Lung (tissue), 12 donors: Measurements from ENCODE around the gene PAGE1. TPM values are rescaled to one million over a fixed set of nuclear protein-coding genes. Genes with fewer than 3 reads are reported as not detected.
"Not testable (repeated sequence)": the region's sequence is repeated elsewhere in the genome, so short reads cannot be mapped to it uniquely, and the experiment has no call there.

Experiments
- ATAC-seq: fragments of 200-7000 bp; cut with Tn5 transposase; one replicate; pipeline ENCODE4 v1.9.1; 2020; ENCODE audit warnings: moderate number of reproducible peaks; ENCODE audit not compliant: insufficient read depth, low FRiP score
- DNase-seq, 3 donors: peaks; one replicate each; pipeline ENCODE4 v3.0.0-alpha.2; 2013 to 2017
- H3K27ac ChIP-seq, 2 donors: one replicate each; pipeline ENCODE4 v1.5.1; 2013; ENCODE audit warnings: mild to moderate bottlenecking in 2 of 2, moderate library complexity in 2 of 2, control low read depth in 1 of 2, inconsistent platforms in 1 of 2, low read depth in 1 of 2, low read length in 1 of 2
- H3K27me3 ChIP-seq, 3 donors: one replicate each; pipeline ENCODE4 v1.5.1; 2013; ENCODE audit warnings: low read length in 2 of 3; ENCODE audit not compliant: control insufficient read depth in 3 of 3, insufficient read depth in 3 of 3
- H3K36me3 ChIP-seq, 4 donors: one replicate each; pipeline ENCODE4 v1.5.1; 2013; ENCODE audit warnings: low read length in 4 of 4, mild to moderate bottlenecking in 1 of 4, moderate library complexity in 1 of 4; ENCODE audit not compliant: control insufficient read depth in 4 of 4, insufficient read depth in 4 of 4
- H3K4me1 ChIP-seq, 5 donors: one replicate each; pipeline ENCODE4 v1.5.1; 2013; ENCODE audit warnings: low read length in 5 of 5, mild to moderate bottlenecking in 2 of 5, moderate library complexity in 1 of 5; ENCODE audit not compliant: control insufficient read depth in 5 of 5, insufficient read depth in 5 of 5
- H3K4me3 ChIP-seq: one replicate; pipeline ENCODE4 v1.5.1; 2013; ENCODE audit warnings: mild to moderate bottlenecking, control low read depth, moderate library complexity
- H3K9ac ChIP-seq, 2 donors: one replicate each; pipeline ENCODE4 v1.5.1; 2013; ENCODE audit warnings: low read length in 2 of 2, control low read depth in 1 of 2; ENCODE audit not compliant: insufficient read depth in 1 of 2
- H3K9me3 ChIP-seq, 4 donors: one replicate each; pipeline ENCODE4 v1.5.1; 2013; ENCODE audit warnings: low read length in 3 of 4, mild to moderate bottlenecking in 1 of 4, moderate library complexity in 1 of 4; ENCODE audit not compliant: control insufficient read depth in 4 of 4, insufficient read depth in 3 of 4
- CTCF ChIP-seq: IDR thresholded peaks from 2 replicates; pipeline ENCODE4 v1.5.1; 2012; ENCODE audit warnings: mild to moderate bottlenecking; ENCODE audit errors: control extremely low read depth, extremely low read depth
- WGBS, 2 donors: extraction: QIAGEN DNeasy Blood & Tissue Kit; methylation state at CpG; one replicate each; pipeline ENCODE4 v1.1.7; 2013; 5-methylcytosine and 5-hydroxymethylcytosine counted together
- polyA plus RNA-seq, 2 donors: library from polyadenylated mRNA; stranded (reverse); fragments of 200-250 nt; gene quantifications; one replicate each; pipeline ENCODE4 v1.2.1, GENCODE V29; 2013
- total RNA-seq, 2 donors: library from RNA; depleted of rRNA in 1 of 2; stranded (reverse); fragments of >200 nt in 1 of 2; gene quantifications; one replicate each; pipeline ENCODE4 v1.2.1, GENCODE V29; 2014 to 2021
- donor health status: control.
- donor health status: control.
- donor health status: Bipolar disorder and iron deficiency.
- donor health status: healthy.
- donor health status: DM: yes; HTN: yes; CAD: no.

Gene PAGE1
- total and polyA plus RNA-seq, 4 donors, result not detected

- no peak overlapping the region for H3K27ac ChIP-seq
- H3K9me3 ChIP-seq, result peaks cover 0 to 8% (median 0%) of the 10 kb centered on the region in 4 donors
- TF ChIP-seq CTCF, result no peak
- DNase-seq (no peak), ATAC-seq (no peak)
- H3K36me3 ChIP-seq, result no peaks in the 10 kb centered on the region
- no peaks in the 10 kb centered on the region for H3K4me1 ChIP-seq
- H3K4me3 ChIP-seq, result no peak overlapping the region
- H3K27me3 ChIP-seq, result peaks cover 0 to 10% (median 0%) of the 10 kb centered on the region in 3 donors
- WGBS, 2 donors, result 84 to 93% methylated on average over 11 to 12 of the region's 12 CpGs
- no peak overlapping the region for H3K9ac ChIP-seq
Measured at GRCh38 chrX:49725923-49726904, 30.4 kb upstream of the PAGE1 start.

GRCh38 chrX:49725401-49725800, 29.6 kb upstream of the PAGE1 start:
- no peak overlapping the region for H3K4me3 ChIP-seq
- no peaks in the 10 kb centered on the region for H3K4me1 ChIP-seq
- H3K27ac ChIP-seq, result no peak overlapping the region
- TF ChIP-seq CTCF, result no peak
- H3K27me3 ChIP-seq, result peaks cover 0 to 6% (median 0%) of the 10 kb centered on the region in 3 donors
- DNase-seq (no peak), ATAC-seq (no peak)
- peaks cover 0 to 8% (median 0%) of the 10 kb centered on the region in 4 donors for H3K9me3 ChIP-seq
- WGBS, 2 donors, result 63 to 64% methylated on average over 3 of the region's 3 CpGs
- no peak overlapping the region for H3K9ac ChIP-seq
- no peaks in the 10 kb centered on the region for H3K36me3 ChIP-seq

GRCh38 chrX:49720106-49720505, 24.3 kb upstream of the PAGE1 start:
- not testable (repeated sequence) for ATAC-seq, H3K9me3 ChIP-seq, H3K27ac ChIP-seq, DNase-seq, H3K9ac ChIP-seq, H3K4me3 ChIP-seq, H3K4me1 ChIP-seq, H3K27me3 ChIP-seq, H3K36me3 ChIP-seq
- 52 to 68% methylated on average over 2 of the region's 2 CpGs for WGBS, 2 donors

GRCh38 chrX:49712577-49712976, 16.8 kb upstream of the PAGE1 start:
- Histone ChIP-seq H3K4me1 (no peaks in the 10 kb centered on the region), H3K9me3 (peaks cover 0 to 2% (median 0%) of the 10 kb centered on the region in 4 donors), H3K27ac (no peak overlapping the region), H3K9ac (no peak overlapping the region), H3K36me3 (no peaks in the 10 kb centered on the region), H3K4me3 (no peak overlapping the region), H3K27me3 (peaks cover 0 to 4% (median 0%) of the 10 kb centered on the region in 3 donors)
- ATAC-seq (no peak), DNase-seq (no peak)
- no peak for TF ChIP-seq CTCF
- WGBS, 2 donors, result 78 to 96% methylated on average over 3 of the region's 3 CpGs
